H1 (cell line): ENCODE results near the gene CYLD.

Source experiments
- BACH1 ChIP-seq: IDR thresholded peaks from 2 replicates; pipeline ENCODE4 v1.6.1; 2012; ENCODE audit warnings: low read length, improper control_type of control experiment
- CTCF ChIP-seq, 3 experiments: IDR thresholded peaks; 1 replicate in 2 of 3; 2 replicates in 1 of 3; pipeline versions ENCODE4 v1.5.1 to v1.6.1; 2011; ENCODE audit warnings: low read length in 3 of 3, mild to moderate bottlenecking in 3 of 3, inconsistent platforms in 2 of 3, low read depth in 1 of 3, moderate library complexity in 1 of 3; ENCODE audit not compliant: insufficient read depth in 1 of 3; ENCODE audit errors: control extremely low read depth in 1 of 3
- EP300 ChIP-seq, 2 experiments: IDR thresholded peaks; 1 replicate in 1 of 2; 2 replicates in 1 of 2; pipeline ENCODE4 v1.6.1; 2011 to 2012; ENCODE audit warnings: low read depth in 2 of 2, low read length in 2 of 2, mild to moderate bottlenecking in 2 of 2, borderline replicate concordance in 1 of 2, inconsistent platforms in 1 of 2, moderate library complexity in 1 of 2
- EZH2 ChIP-seq: fragments of 200-600 bp; sonication (generic); IDR thresholded peaks from 2 replicates; pipeline ENCODE4 v1.7.1; 2012; ENCODE audit warnings: low read depth, mild to moderate bottlenecking, moderate library complexity, low read length, inconsistent platforms; ENCODE audit not compliant: severe bottlenecking
- MAX ChIP-seq: IDR thresholded peaks from 2 replicates; pipeline ENCODE4 v1.6.1; 2012; ENCODE audit warnings: inconsistent platforms
- NRF1 ChIP-seq: IDR thresholded peaks from 2 replicates; pipeline ENCODE4 v1.6.1; 2011; ENCODE audit warnings: mild to moderate bottlenecking, low read depth, low read length, improper control_type of control experiment
- POLR2A ChIP-seq, 2 experiments: IDR thresholded peaks; 1 replicate in 1 of 2; 2 replicates in 1 of 2; pipeline ENCODE4 v1.6.1; 2011; ENCODE audit warnings: low read depth in 2 of 2, low read length in 2 of 2, mild to moderate bottlenecking in 2 of 2; ENCODE audit errors: control extremely low read depth in 1 of 2
- POLR2AphosphoS5 ChIP-seq: IDR thresholded peaks from 2 replicates; pipeline ENCODE4 v1.6.1; 2011; ENCODE audit warnings: low read depth, low read length
- RNF2 ChIP-seq: fragments of 200-900, 300-1000 bp; sonication (generic); IDR thresholded peaks from 2 replicates; pipeline ENCODE4 v1.7.1; 2016; ENCODE audit warnings: borderline replicate concordance, low read depth, mild to moderate bottlenecking, antibody characterized with exemption, low read length; ENCODE audit not compliant: poor library complexity, severe bottlenecking; ENCODE audit errors: missing control alignments
- SRF ChIP-seq: IDR thresholded peaks from 2 replicates; pipeline ENCODE4 v1.6.1; 2011; ENCODE audit warnings: mild to moderate bottlenecking, low read depth, low read length, moderate library complexity

DNA sequence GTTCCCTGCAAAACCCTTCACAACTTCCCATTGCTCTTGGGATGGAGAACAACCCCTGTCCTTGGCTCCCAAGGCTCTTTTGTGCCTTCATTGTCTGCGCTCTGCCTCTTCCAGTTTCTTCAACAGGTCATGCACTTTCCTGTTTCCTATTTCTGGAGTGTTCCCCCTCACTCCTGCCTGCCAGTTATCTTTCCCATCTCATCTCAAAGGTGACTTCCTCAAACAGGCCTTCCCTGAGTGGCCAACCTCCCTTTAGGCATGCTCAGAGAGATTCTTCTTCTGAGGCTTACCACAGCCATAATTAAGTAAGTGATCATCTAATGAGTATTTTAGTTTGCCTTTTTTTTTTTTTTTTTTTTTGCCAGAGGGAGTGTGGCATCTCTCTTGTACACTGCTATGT is 2.9 kb upstream of the CYLD start:
- no peak for TF ChIP-seq EP300 (IDR thresholded peaks at IDR 0.05; ENCODE audit: borderline replicate concordance in 1 of 2, low read depth in 2 of 2, low read length in 2 of 2)
- TF ChIP-seq POLR2A (IDR thresholded peaks at IDR 0.05; ENCODE audit: control extremely low read depth in 1 of 2, low read depth in 2 of 2, low read length in 2 of 2): no peak
- TF ChIP-seq EZH2: no peak
- TF ChIP-seq CTCF (IDR thresholded peaks at IDR 0.05; ENCODE audit: control extremely low read depth in 1 of 3, insufficient read depth in 1 of 3, low read depth in 1 of 3, low read length in 3 of 3): no peak
- TF ChIP-seq BACH1: no peak
- no peak for TF ChIP-seq SRF
- TF ChIP-seq POLR2AphosphoS5: no peak
- TF ChIP-seq NRF1: no peak
- no peak for TF ChIP-seq MAX
- no peak for TF ChIP-seq RNF2
